ENCODE results near the gene NCS1.

The NCS1 gene

DNA sequence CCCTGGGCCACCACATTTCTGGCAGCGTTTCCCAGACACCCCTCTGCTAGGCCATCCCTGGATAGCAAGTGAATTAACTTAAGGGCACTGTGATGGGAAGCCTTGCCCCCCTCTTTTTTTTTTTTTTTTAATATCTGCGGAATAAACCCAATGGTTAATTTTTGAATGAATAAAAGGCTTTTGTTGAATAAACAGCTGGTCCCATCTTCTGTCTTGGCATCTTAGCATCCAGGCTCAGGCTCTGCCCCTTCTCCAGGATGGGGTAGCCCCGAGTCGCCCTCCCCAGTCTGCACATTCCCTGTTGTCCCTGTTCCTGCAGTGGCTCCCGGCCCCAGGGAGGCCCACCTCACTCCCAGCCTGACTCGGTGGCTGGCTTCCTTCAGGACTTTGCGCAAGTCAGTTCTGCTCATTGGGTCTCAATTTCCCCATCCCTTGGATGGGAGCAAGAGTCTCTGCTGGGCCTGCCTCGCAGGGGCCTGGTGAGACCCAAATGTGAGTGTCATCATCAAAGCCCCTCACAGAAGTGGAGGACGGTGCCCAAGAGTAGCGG, 64.3 kb downstream of the NCS1 start:
- Histone ChIP-seq H3K36me3 (no peaks in the 10 kb centered on the region), H3K27me3 (no peaks in the 10 kb centered on the region), H3K4me1 (ENCODE audit: control insufficient read depth in 1 of 2, insufficient read depth in 1 of 2, low read depth in 1 of 2, low read length in 1 of 2) (peaks cover 0 to 5% of the 10 kb centered on the region in 2 experiments), H3K4me3 (ENCODE audit: low read depth in 1 of 2, low read length in 1 of 2) (no peak overlapping the region), H3K27ac (no peak overlapping the region), H3K9me3 (no peaks in the 10 kb centered on the region)
- TF ChIP-seq, protein P1, sequence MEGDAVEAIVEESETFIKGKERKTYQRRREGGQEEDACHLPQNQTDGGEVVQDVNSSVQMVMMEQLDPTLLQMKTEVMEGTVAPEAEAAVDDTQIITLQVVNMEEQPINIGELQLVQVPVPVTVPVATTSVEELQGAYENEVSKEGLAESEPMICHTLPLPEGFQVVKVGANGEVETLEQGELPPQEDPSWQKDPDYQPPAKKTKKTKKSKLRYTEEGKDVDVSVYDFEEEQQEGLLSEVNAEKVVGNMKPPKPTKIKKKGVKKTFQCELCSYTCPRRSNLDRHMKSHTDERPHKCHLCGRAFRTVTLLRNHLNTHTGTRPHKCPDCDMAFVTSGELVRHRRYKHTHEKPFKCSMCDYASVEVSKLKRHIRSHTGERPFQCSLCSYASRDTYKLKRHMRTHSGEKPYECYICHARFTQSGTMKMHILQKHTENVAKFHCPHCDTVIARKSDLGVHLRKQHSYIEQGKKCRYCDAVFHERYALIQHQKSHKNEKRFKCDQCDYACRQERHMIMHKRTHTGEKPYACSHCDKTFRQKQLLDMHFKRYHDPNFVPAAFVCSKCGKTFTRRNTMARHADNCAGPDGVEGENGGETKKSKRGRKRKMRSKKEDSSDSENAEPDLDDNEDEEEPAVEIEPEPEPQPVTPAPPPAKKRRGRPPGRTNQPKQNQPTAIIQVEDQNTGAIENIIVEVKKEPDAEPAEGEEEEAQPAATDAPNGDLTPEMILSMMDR (IDR thresholded peaks at IDR 0.05), result no peak

DNA sequence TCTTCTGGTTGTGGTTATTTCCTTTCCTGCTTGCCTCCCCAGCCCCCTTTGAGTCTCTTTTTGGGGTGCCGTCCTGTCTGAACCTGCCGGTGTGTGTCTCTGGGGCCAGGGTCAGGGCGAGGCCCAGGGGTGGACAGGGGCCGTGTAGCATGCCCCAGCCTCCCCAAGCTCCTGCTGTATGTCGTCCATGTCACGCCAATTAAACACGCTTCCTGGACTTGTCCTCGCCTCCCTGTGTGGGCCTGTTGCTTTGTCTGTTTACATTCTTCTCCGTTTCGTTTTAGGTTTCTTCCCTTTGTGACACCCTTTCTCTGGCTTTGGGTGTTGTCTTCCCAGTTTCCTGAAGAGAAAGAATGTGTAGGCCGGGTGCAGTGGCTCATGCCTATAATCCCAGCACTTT, 64.9 kb downstream of the NCS1 start:
- H3K27ac ChIP-seq, result no peak overlapping the region
- H3K4me1 ChIP-seq (ENCODE audit: control insufficient read depth in 1 of 2, insufficient read depth in 1 of 2, low read depth in 1 of 2, low read length in 1 of 2), result peaks cover 0 to 5% of the 10 kb centered on the region in 2 experiments
- no peaks in the 10 kb centered on the region for H3K36me3 ChIP-seq
- H3K27me3 ChIP-seq, result no peaks in the 10 kb centered on the region
- TF ChIP-seq, protein P1 (IDR thresholded peaks at IDR 0.05), result no peak
- no peak overlapping the region for H3K4me3 ChIP-seq (ENCODE audit: low read depth in 1 of 2, low read length in 1 of 2)
- H3K9me3 ChIP-seq, result no peaks in the 10 kb centered on the region

DNA sequence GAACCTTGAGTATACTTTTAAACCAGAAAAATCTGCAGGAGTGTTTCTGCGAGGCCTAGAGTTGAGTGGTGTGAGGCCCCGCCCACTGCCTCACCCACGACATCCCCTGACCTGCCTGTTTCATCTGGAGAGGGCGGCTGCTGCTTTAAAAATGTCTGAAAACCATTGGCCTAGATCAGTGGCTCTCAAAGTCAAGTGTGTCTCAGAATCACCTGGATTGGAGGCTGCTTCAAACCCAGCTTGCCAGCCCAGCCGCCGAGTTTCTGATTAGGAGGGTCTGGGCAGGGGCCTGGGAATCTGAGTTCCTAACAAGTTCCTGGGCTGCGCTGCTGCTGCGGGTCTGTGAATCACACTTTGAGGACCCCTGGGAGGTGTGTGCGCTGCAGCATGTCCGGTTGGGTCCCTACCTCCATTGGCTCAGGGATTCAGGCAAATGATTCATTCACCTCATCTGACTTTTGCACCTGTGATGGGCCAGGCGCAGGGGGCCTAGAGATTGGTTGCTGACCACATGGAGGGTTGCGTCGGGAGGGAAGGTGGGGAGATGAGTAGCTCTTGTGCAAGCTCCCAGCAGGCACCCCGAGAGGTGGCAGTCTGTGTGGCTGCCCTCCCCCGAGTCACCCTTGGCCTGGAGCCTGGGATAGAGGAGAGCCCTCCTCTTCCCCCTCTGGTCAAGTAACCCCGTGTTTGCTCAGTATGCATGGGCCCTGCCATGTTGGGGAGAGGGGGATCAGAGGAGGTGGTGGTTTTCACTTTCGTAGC, 65.7 kb downstream of the NCS1 start:
- Histone ChIP-seq H3K36me3 (no peaks in the 10 kb centered on the region), H3K27ac (no peak overlapping the region), H3K4me3 (ENCODE audit: low read depth in 1 of 2, low read length in 1 of 2) (no peak overlapping the region)

DNA sequence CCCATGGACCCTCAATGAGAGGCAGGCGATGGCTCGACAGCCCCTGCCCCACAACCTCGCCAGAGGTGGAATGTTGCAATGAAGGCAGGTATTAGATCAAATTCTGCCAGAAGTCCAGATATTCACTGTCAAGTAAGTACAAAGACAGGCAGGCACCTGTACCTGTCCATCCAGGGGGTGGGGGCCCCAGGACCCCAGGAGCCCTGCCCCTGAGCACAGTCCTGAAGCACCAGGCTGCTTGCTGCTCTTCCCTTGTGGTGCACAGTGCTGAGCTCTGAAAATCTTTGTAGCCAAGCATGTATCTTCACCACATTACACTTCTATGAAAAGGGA, 67.1 kb downstream of the NCS1 start:
- H3K9me3 ChIP-seq, result no peaks in the 10 kb centered on the region
- peaks cover 0 to 5% of the 10 kb centered on the region in 2 experiments for H3K4me1 ChIP-seq (ENCODE audit: control insufficient read depth in 1 of 2, insufficient read depth in 1 of 2, low read depth in 1 of 2, low read length in 1 of 2)
- H3K4me3 ChIP-seq (ENCODE audit: low read depth in 1 of 2, low read length in 1 of 2), result no peak overlapping the region
- TF ChIP-seq, protein P1 (IDR thresholded peaks at IDR 0.05), result no peak
- no peaks in the 10 kb centered on the region for H3K27me3 ChIP-seq
- no peaks in the 10 kb centered on the region for H3K36me3 ChIP-seq
- no peak overlapping the region for H3K27ac ChIP-seq

More for the DNA sequence above, 65.7 kb downstream of the NCS1 start:
- TF ChIP-seq, protein P1 (IDR thresholded peaks at IDR 0.05), result no peak
- H3K9me3 ChIP-seq, result no peaks in the 10 kb centered on the region
- no peaks in the 10 kb centered on the region for H3K27me3 ChIP-seq
- peaks cover 0 to 5% of the 10 kb centered on the region in 2 experiments for H3K4me1 ChIP-seq (ENCODE audit: control insufficient read depth in 1 of 2, insufficient read depth in 1 of 2, low read depth in 1 of 2, low read length in 1 of 2)

DNA sequence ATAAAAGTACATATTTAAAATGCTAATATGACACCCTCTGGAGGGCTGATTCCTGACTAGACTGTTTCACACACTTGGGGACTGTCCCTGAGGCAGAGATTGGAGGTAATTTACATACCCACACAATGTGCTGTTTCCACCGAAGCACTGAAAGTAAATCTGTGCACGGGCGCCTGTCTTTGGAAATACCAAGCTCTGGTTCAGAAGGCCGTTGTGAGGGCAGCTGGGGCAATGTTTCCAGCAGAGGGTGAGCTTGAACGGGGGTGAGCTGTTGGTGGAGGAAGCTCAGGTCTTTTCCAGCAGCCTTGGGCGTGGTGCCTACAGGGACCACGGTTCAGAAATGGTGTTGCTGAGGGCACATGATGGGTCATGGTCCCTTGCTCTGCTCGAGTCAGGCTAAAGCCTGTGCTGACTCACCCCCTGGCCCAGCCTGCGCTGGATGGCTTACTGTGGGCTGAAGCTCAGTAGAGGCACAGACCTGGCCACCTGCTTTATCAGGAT, 67.6 kb downstream of the NCS1 start:
- H3K4me3 ChIP-seq (ENCODE audit: low read depth in 1 of 2, low read length in 1 of 2), result no peak overlapping the region
- no peak overlapping the region for H3K27ac ChIP-seq
- H3K27me3 ChIP-seq, result no peaks in the 10 kb centered on the region
- H3K9me3 ChIP-seq, result no peaks in the 10 kb centered on the region
- H3K36me3 ChIP-seq, result no peaks in the 10 kb centered on the region
- TF ChIP-seq, protein P1 (IDR thresholded peaks at IDR 0.05), result no peak
- H3K4me1 ChIP-seq (ENCODE audit: control insufficient read depth in 1 of 2, insufficient read depth in 1 of 2, low read depth in 1 of 2, low read length in 1 of 2), result peaks cover 0 to 5% of the 10 kb centered on the region in 2 experiments

All from neutrophil (primary cell).